Measurements from ENCODE around the gene SEMA3F.

The SEMA3F gene

DNA sequence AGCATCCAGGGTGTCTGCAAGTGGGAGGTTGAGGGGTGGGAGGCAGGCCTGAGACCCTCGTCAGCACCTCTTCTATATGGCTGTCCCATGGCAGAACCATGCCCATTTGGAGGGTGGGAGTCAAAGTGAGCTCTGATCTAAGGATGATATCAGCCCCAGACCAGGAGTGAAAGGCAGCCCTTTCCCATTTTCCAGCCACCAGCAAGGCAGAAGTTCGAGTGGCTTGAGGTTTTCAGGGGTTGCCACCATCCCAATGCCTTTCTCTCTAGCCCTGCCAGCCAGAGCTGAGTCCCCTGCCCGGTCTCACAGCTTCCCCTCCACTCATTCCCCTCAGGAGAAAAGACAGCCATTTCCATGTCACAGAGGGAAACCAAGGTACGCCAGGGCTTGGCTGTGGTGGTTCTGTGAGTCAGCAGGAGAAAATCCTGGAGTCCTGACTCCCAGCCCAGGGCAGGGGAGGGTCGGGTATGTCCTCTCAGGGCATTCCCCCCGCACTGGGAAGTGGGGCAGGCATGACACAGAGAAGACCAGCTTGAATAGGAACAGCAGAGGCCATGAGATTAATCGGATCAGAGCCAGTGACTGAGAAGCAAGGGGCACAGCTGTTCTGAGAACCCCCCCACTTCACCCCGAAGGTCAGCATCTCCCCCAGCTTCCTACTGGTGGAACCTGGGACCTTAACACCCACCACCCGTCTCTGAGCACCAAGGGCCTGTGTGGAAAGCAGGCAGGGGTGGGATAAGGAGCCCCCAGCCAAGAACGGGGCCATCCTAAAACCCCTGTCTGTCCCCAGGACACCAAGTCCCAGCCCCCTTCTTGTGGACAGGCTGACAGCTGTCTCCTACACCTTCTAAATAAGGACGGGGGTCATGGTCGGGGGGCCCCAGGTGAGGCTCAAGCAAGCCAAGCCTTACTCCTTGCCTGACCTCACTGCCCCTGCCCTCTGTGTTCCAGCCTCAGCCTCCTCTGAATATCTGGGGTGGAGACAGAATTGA, 49.0 kb downstream of the SEMA3F start:
- TF ChIP-seq, protein P1, sequence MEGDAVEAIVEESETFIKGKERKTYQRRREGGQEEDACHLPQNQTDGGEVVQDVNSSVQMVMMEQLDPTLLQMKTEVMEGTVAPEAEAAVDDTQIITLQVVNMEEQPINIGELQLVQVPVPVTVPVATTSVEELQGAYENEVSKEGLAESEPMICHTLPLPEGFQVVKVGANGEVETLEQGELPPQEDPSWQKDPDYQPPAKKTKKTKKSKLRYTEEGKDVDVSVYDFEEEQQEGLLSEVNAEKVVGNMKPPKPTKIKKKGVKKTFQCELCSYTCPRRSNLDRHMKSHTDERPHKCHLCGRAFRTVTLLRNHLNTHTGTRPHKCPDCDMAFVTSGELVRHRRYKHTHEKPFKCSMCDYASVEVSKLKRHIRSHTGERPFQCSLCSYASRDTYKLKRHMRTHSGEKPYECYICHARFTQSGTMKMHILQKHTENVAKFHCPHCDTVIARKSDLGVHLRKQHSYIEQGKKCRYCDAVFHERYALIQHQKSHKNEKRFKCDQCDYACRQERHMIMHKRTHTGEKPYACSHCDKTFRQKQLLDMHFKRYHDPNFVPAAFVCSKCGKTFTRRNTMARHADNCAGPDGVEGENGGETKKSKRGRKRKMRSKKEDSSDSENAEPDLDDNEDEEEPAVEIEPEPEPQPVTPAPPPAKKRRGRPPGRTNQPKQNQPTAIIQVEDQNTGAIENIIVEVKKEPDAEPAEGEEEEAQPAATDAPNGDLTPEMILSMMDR (IDR thresholded peaks at IDR 0.05; ENCODE audit: low read depth, low read length), result no peak
- no peak overlapping the region for H3K4me3 ChIP-seq (ENCODE audit: low read depth, low read length)

DNA sequence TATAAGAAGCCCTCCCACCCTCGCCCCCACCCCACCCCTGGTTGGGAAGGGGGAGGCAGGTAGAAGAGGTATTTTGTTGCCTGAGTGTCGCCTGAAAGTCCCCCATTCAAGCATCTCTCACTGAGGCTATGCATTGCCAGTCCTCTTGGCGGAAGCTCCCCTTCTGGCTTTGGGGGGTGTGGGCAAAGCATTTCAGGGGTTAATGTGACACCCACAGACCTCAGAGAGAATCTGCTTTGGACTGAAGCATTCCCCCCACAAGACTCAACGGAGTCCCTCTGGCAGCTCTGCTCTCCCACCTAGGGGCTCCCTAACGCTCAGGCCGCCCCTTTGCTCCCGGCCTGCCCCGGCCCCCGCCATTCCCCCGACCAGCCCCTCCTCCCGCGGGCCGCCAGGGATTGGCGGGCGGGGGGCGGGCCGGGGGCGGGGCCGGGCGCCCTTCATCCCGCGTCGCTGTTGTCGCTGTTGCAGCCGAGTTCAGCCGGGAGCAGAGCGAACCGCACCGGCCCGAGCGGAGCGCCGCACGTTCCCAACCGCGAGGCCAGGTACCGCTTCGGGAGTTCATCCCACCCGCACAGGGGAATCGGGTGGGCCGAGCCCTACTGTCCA, 49.8 kb downstream of the SEMA3F start, which contains the start of gene SLC38A3:
Gene SLC38A3, plus strand, starts transcription at position 468 of the 609 bp plus-strand sequence. CDS start 8,929 bp downstream, outside the sequence.
- no peak within 1 kb of the TSS for H3K4me3 ChIP-seq (ENCODE audit: low read depth, low read length)
- TF ChIP-seq, protein P1 (IDR thresholded peaks at IDR 0.05; ENCODE audit: low read depth, low read length), result no peak

DNA sequence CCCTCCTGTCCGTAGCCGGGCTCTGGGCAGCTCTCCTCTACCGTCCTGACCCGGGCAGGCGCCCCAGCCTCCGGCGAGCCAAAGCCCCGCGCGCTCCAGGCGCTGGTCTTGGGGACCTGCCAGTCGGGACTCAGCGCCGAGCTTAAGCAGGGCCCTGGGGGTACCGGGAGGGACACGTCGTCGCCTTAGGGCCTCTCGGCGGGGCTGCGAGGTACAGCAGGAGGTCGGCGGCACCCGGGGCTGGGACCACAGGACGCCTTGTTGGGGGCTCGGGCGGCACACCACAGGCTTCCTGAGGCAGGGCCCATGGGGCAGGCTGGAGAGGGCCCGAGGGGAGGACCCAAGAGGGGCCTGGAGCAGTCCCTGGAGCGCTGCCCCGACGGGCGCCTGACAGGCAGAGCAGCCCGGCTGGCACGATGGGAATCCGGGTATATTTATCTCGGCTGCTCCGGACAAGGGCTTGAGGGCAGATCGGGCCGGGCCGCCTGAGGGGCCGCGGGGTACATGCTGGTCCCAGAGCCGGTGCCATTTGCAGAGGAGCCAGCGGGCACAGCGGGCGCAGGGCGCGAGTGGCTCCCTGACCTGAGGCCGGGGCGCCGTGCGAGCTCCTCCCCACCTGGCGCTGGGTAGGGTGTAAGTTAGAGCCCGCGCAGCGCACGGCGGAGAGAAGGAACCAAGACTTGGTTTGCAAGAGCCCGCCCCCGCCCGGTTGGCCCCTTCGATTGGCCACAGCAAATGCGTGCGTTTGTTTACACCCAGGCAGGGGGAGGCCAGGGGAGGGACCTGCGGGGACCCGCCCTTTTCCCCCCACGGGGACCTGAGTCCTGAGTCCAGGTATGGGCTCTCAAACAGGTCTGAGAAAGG, 50.5 kb downstream of the SEMA3F start:
- TF ChIP-seq, protein P1 (IDR thresholded peaks at IDR 0.05; ENCODE audit: low read depth, low read length), result no peak
- no peak overlapping the region for H3K4me3 ChIP-seq (ENCODE audit: low read depth, low read length)

DNA sequence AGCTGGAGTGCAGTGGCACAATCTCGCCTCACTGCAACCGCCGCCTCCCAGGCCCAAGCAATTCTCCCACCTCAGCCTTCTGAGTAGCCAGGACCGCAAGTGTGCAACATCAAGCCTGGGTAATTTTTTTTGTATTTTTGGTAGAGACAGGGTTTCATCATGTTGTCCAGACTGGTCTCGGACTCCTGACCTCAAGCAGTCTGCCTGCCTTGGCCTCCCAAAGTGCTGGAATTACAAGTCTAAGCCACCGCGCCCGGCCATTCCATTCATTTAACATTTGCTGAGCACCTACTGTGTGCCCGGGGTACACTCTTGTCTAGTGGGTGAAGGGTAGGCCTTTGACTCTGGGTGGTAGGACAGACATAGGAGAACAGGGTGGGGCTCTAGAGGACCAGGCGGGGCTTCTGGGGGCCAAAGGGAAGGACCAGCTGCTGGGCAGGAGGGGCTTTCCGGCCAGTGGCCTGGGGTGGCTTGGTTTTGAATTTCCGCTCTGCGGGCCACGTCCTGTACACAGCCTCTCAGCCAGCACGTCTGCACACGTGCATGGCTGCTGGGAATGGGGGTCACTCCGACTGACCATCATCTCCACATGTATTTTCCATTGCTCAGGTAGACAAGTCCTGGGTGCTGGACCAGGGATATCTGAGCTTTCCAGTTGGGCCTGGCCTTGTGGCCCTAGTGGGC, 52.4 kb downstream of the SEMA3F start:
- no peak overlapping the region for H3K4me3 ChIP-seq (ENCODE audit: low read depth, low read length)
- TF ChIP-seq, protein P1 (IDR thresholded peaks at IDR 0.05; ENCODE audit: low read depth, low read length), result no peak

DNA sequence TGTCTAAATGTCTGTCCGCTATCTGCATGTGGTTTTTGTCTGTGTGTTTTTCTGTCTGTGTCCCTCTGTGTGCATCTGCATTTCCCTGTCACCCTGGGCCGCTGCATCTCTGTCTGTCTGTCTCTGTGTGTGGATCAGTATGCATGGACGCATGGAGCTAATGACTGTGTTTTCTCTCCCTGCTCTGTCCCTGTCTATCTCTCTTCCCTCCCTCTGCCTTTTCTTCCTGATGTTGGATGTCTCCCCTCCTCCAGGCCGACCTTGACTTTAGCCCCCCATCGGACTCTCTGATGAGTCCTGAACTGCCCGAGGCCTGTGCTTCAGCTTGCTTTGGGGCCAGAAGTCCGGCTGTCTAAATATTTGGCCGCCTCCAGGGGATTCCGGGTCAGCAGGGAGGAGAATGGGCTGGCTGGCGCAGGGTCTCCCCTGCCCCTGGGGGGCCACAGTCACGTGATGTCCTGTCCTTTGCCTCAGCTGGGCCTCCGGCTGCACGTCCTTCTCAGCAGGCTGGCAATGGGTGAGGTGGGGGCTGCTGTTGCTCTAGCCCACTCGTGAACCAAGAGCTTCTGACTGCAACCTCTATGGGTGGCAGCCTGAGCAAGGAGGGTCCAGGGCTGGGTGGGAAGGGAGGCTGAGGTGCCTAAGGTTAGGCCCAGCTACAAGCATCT, 53.7 kb downstream of the SEMA3F start:
- TF ChIP-seq, protein P1 (IDR thresholded peaks at IDR 0.05; ENCODE audit: low read depth, low read length), result no peak
- no peak overlapping the region for H3K4me3 ChIP-seq (ENCODE audit: low read depth, low read length)

DNA sequence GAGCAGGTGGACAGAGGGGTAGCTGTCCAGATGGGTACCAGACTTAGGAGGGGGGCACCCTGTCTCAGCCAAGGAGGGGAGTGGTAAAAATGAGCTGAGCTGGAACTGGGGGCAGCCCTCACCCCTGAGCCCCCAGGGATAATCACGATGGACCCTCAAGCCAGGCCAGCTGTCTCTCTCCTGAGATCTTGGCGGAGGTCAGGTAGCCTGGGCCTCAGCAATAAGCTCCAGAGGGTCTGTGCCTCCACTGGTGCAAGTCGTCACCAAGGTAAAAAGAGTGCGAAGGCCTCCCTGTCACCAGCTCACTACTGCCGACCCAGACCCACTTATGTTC, 55.0 kb downstream of the SEMA3F start:
- TF ChIP-seq, protein P1 (IDR thresholded peaks at IDR 0.05; ENCODE audit: low read depth, low read length), result no peak

More for the DNA sequence above, 55.0 kb downstream of the SEMA3F start:
- no peak overlapping the region for H3K4me3 ChIP-seq (ENCODE audit: low read depth, low read length)
